Dedifferentiated amniotic fluid mesenchymal stem cell (primary cell): ENCODE data around the gene CITED1.
"Not testable (repeated sequence)": the region's sequence is repeated elsewhere in the genome, so short reads cannot be mapped to it uniquely, and the experiment has no call there.

Experiments used
- DNase-seq: peaks from one replicate; pipeline ENCODE4 v3.0.0-alpha.2; 2016; ENCODE audit errors: extremely low spot score

Gene CITED1, protein sequence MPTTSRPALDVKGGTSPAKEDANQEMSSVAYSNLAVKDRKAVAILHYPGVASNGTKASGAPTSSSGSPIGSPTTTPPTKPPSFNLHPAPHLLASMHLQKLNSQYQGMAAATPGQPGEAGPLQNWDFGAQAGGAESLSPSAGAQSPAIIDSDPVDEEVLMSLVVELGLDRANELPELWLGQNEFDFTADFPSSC

DNA sequence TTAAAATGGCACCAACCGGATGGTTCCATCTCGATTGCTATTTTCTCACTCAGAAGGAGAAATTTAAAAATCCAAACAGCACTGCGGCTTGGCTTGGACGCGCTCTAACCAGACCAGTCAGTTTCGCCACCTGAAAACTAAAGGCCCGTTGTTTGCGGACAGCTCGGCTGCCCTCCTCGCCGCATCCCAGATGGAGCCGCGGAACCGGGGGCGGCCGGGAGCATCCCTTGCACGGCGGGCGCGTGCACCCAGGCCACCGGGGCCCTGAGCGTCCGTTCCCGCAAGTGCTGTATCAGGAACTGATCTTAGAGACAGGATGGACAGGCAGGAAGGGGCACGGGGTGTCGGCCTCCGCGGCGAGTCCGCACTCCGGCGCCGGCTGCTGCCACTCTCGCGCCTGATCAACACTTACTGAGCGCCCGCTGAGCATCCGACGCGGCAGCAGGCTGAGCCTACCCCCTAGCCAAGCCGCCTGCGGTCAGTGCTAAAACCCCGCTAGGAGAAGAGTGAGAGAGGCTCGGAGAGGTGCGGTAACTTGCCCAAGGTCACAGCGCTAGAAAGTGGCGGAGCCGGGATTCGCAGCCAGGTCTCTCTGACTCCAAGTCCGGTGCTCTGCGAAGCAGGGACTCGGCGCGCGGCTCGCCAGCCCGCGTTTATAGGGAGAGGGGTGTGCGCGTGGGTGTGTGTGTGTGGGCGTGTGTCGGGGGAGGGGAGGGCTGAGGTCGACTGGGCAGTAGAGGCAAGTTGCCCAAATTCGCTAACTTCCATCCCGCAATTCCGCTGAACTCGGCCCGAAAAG lies at the start of gene CITED1:
CITED1 (minus strand) TSS at position 629 of the 799 bp plus-strand sequence. CDS start 3,045 bp downstream, outside the sequence.
- DNase-seq: no peak

DNA sequence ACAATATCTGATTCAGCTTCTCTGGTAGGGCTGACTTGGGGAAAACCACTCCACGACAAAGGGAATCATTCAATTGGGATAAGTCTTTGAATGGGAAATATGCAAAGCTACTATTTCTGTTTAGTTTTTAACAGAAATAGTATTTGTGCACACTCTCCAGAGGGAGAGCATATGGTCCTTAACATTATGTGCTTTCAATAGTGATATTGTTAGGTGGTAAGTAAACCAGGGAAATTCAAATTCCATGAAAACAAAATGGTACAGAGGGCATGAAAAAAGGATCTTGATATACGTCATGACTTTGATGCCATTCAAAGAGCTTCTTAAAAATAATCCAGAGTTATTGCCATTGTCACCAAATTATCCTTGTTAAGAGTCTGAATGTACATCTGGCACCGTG lies 47.1 kb upstream of the CITED1 start:
- DNase-seq: no peak

DNA sequence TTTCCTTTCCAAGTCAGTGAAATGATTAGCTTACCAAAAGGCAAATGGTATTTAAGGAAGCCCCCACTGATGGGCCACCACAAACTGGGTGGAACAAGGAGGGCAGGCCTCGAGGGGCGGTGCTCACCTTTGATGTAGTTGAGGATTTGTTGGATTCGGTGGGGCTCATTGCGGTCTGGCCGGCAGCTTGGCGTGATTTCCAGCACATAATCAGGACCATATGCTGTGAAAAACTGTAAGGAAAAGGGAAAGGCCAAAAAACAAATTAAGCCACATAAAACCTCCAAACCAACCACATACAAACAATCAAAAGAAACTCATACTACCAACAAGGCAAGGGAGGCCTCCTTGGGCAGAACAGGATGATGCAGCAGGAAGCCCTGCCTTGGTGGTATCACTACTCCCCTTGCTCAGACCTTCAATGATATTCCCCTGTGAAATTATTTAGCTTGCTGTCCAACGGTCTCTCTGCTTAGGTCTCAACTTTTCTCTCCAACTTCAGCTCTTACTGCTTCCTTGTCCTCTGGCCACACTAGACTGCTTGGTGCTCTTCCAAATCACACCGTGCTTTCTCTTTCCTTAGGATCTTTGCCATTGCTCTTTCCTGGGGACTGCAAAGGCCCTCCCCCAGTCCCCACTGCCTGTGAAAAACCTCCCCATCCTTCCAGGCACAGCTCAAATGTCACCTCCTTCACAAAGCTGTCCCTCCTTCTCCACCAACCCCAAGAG lies 46.1 kb upstream of the CITED1 start:
- DNase-seq: peak; percentile 21

DNA sequence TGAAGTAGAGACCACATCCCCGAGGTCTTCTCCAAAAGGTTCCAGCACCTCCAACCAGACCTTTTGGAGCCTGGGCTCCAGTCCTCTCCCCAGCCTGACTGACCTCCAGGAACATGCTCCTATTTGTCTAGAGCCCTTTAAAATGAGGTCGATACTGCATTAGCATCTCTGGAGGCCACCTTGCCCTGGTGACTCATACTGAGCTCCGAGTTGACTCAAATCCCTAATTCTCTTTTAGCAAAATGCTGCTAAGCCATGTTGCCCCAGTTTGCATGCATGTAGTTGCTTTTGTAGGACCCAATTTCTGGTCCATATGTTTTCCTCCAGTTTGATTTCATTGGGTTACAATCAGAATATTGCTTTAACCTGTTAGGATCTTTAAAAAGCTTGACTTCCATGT lies 43.5 kb upstream of the CITED1 start:
- DNase-seq: no peak

DNA sequence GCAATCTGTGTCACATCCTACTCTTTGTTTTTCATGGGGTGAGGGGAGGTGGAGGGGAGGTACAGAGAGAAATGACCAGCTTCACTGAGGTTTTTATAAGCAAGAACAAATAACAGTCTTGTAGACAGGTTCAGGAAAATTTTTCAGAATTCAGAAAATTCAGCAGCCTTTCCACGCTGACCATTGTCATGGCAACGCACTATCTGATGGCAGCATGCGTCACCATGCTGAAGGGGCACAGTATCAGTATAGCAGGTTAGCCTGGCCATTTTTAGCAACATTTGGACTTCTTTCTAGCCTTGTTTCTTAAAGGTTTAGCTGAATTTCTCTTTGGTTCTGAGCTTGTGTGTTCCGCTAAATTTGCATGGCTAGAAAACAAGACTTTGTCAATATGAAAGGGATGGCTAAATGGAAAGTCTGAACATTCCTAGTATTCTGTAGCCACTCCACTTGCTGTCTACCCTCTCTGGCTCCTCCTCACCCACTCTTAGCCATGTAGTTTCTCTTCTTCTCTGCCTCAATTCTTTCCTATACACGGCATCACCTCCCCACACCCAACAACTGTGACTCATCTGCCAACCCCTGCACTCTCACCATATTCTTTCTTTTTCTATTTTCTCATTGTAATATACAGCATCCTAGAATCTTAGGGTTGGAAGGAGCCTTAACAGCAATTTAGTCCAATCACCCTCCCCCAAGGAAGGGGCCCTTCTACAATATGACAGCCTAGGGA lies 42.7 kb upstream of the CITED1 start:
- DNase-seq: no peak

DNA sequence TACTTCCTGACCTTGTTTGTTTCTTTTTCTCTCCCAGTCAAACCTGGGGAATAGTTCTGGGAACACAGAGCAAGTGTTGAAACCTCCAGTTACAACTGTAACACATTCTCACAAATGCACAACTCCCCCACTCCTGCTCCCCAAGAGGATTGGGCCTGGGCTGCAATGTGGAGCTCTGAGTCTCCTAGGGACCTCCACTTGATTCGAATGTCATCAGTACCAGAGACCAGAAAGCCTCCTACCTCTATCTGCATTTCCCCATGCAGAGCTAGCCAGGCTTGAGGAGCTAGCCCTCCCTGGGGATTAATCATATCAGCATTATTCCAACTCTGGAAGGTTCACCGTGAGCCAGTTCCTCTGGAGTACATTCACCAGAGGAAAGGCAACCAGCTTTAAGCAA lies 41.7 kb upstream of the CITED1 start:
- DNase-seq: no peak

DNA sequence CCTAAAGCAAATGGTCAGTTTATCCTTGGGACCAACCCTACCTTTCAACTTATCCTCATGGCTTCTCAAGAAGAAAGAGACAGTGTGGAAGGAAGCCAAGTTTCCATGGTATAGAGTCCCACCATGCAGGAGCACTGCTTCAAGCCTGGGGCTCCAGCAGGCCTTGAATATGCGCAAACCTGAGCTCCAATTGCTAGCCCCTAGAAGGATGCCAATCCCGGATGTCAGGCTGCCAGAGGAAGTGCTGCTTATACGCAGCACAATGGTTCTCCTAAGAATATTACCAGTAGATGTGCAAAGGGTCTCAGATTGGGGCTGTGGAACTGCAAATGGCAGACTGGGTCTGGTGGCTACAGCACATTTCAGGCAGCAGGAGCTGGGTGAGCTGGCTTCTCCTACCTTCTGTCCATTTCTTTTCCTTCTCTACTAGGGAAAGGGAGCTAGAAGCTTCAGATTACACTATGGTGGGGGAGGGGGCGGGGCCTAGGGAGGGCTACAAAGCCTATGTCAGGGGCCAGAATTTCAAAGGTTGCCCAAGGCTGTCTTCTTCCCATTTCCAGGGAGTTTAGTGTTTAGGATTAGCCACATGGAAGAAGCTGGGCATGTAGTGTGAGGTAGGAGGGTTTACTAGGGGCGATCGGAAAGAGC lies 40.7 kb upstream of the CITED1 start:
- DNase-seq: no peak

DNA sequence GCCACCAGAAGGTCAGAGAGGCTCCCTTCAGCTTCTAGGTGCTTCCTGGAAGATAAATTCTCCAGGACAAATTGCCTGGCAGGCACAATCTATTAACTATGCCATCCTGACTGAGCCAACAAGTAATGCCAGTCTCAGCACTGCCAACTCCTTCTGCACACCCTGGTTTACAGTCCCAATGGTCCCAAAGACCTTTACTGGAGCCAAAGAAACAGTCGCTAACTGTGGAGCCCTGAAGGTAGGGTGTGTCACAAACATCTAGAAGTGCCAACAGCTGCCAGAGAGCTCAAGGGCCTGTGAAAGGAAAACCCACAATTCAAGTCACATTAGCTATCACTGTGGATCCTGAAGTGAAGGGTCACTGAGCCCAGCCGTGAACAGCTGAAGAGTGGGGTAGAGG lies 34.9 kb upstream of the CITED1 start:
- DNase-seq: no peak

DNA sequence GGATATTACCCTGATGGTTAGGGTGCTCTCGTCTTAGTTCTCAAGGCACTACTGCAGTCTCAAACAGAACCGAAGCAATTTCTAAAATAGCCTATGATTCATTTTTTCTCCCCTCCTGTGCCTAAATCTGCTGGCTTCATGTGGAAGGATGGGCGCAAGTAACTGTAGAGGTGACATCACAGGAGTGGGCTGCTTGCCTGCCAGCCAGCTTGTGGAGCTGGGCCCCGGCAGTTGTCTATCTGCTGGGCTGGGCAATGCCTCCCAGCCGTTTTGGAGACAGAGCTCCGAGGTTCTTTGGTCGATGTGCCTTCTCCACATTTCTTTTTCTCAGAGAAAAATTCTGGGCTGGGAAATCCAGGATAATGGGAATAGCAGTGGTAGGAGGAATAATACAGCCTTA lies 34.3 kb upstream of the CITED1 start:
- DNase-seq: no peak

DNA sequence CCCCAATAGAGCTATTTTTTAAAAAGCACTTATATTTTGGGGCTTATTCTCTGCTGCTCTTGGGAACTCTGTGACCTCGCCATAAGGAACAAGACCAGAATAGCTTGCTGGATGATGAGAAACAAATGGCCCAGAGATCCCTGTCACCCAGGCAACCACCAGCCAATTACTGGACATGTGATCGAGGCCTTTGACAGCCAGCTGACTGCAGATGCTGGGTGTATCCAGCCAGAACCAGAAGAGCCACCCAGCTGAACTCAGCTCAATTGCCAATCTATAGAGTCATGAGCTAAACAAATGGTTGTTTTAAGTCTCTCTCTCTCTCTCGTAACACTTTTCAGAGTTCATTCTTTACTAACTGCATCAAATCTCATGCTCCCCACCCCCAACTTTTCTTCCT lies 24.4 kb upstream of the CITED1 start:
- DNase-seq: no peak

DNA sequence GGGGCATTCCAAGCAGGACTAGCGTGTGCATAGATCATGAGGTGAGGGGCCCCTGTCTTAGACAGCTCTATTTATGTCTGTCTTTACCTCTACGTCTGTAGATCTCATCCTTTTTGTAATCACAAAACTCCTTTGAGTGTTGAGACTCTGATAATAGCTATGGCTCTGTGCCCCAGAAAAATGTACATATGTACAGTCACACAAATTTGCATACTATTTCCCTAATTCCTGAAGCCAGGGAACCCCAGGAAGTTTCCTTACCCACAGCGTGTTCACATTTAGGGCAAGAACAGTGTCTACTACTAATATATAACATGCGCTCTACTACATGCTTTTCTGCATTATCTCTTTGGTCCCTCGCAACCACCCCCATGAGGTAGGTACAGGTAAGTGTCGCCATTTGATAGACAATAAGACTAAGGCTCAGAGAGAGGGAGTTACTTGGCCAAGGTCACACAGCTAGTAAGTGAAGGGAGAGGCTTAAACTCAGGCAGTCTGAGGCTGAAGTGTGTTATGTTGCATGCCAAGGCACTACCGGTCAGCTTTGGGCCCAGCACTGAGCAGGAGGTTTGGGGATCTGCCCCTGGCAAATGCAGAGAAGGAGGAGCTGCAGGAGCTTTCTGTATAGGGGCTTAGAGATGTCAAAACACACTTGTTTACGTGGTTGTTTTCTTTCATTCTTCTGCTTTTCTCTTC lies 21.0 kb upstream of the CITED1 start:
- DNase-seq: no peak

DNA sequence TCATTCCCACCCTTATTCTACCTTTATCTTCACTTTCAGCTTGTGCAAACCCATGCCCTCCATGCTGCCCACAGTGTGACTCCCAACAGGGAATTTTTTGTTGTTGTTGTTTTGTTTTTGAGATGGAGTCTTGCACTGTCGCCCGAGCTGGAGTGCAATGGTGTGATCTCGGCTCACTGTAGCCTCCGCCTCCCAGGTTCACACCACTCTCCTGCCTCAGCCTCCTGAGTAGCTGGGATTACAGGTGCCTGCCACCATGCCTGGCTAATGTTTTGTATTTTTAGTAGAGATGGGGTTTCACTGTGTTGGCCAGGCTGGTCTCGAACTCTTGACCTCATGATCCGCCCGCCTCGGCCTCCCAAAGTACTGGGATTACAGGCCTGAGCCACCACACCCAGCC lies 13.9 kb upstream of the CITED1 start:
- DNase-seq: not testable (repeated sequence)

DNA sequence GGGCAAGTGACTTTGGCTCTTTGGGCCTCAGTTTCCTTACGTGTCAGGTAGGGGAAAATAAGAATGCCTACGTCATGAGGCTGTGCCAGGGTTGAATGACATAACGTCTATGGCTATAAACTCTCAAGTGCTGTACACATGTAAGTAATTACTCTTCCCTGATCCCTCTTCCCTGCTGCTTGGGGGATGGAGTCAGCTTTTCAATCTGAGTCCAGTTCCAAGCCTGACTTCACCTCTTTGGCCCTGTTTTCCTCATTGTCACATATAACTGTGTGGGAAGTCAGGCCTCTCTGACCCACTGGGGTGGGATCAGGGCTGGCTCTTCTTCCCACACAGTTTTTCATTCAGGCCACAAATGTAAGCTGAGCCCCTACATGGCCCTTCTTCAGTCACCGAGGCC lies 11.4 kb upstream of the CITED1 start:
- DNase-seq: no peak

DNA sequence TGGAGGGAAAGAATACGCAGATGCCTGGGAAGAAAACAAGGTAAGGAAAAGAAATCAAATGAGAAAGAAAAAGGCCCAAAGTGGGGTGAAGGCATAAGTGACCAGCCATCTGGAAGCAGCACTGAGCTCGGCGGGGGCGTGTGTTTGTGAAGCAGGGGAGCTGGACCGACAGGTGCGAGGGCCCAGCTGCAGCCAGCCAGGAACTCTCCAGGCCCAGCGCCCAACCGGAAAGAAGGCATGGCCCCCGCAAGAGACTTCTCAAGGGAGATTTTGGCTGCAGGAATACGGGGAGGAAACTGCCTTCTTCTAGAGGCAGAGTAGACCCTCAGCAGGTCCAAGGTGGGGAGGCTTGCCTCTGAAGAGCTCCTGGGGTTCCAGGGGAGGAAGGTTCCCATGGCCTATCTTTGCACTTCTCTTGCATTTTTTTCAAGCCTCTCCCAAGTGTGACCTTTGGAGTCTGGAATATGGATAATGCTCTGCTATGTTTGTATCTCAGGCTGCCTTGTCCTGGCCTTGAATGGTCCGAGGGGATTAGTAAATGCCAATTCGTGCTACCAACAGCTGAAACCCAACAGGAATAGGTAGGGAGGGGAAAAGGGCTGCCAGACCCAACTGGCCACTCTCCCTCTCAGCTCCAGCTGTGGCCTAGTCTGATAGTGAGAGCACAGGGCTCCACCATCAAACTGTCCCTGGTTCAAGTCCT lies 10.8 kb upstream of the CITED1 start:
- DNase-seq: no peak

DNA sequence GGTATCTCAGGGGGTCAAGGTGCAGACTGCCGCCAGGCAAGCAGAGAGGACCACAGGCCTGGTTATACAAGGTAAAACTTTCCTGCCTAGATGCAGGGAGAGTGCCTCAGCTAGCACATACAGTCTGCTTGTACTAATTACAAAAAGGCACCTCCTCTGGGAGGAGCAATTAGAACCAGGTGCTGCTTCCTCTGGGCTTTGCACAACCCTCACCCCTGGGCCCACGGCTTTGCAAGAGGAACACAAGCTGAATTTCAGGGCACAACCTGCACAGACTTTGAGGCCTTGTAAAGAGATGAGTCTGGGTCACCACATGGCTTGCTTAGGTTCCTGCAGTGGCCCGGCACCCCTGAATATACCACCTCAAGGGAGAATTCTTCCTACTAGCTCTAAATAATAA lies 9.2 kb upstream of the CITED1 start:
- DNase-seq: no peak

DNA sequence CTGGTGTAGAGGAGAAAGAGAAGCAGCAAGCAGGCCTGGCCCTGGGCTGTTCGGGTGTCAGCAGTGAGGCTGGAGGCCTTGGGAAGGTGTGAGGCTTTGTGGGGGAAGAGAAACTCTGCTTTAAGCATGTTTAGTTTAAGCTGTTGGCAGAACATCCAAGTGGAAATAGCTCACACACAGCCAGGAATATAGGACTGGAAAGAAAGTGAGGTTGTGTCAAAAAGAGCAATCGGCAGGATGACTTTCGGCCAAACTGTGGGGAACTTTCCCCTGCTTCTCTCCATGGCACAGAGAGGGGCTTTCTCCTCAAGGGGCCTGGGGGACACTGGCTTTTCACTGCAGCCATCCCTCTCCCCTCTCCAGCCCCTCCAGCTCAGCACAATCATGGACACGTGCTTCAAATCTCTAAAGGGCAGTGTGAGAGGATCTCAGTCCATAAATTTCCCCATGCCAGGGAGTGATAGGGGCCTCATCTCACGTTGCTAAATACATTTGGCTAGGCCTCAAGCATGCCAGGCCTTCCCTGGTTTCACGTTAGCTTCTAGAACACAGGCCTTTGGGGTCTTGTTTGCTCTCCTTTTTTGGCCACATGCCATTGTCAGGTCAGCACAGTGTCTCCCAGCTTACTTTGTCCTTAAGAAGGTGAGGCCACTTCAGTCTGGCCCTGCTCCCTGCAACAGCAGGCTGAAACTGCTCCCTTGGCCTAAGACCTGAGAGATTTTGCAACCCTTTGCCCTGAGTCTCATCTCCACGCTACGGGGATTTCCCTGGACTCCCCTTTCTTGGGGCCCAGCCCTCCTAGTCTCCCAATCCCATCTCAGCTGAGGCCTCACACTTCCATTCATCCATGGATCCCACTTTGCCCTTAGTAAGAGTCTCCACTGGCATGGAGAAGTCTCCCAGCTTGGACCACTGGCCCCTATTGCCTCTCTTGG lies 8.3 kb upstream of the CITED1 start:
- no peak for DNase-seq

DNA sequence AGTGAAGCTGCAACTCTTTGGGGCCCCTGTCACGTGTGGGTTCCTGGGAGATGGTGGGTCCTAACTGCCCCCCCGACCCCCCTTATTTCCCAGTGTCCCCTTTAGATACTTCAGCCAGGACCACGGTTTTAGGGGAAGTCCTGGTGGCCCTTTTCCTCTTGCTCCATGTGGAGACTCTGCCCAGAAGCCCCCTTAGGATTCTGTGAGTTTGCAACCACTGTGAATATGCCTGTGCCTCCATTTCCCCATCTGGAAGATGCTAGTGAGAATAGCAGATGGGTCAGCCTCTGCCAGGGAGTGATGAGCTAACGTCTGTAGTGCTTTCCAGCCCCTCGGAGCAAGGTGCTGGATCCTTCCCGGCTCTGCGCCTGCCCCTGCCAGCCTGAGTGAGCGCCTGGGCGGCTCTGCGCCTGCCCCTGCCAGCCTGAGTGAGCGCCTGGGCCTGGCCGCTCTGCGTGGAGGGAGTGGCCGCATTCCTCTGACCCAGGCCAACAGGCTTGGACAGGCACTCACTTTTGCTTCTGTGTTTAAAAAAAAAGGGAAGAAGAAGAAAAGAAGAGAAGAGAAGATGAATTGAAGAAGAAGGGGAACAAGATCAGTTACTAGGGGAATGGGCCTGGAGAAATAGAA lies 6.7 kb upstream of the CITED1 start:
- no peak for DNase-seq

DNA sequence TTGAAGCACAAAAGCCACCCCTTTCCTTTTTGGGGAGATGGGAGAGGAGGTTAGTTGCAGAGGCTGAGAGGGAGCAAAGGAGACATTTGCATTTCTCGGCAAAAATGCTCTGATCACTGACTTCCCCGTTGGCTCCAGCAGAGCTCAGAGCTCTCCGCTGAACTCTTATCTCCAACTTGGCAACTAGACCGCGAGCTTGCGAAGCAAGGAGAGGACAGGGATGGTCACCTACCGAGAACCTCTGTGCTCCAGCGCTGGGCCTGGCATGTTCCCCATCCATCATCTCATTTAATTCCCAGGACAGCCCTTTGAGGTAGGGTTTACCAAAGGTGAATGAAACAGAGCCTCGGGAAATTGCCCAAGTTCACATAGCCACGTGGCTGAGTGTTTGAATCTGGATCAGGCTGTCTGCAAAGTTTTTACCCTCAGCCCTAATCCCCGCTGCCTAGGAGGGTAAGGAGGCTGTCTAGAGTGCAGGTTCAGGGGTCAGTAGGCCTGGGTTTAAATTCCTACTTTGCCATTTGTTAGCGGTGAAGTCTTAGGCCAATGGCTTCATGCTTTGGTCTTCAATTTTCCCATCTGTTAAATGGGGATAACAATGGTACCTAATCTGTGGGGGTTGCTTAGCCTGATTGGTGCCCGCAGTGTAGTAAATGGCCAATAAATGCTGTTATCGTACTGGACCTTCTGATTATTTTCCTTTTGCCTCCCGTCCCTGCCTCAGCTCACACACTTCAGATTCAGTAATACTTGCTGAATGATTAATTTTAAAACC lies 3.8 kb upstream of the CITED1 start:
- DNase-seq: no peak
